Endodermal cell (in vitro differentiated cells): ENCODE results near the gene SLC4A4. TPM values are rescaled to one million over a fixed set of nuclear protein-coding genes. Genes with fewer than 3 reads are reported as not detected.
A peak's percentile ranks its signal among the peaks of the same experiment; 100 is the strongest.

Experiments
- DNase-seq: peaks from one replicate; pipeline ENCODE4 v3.0.0-alpha.2; 2017
- H3K27ac ChIP-seq: 2 replicates; pipeline ENCODE4 v1.5.1; 2013; ENCODE audit warnings: mild to moderate bottlenecking, low read depth, low read length, moderate library complexity
- H3K27me3 ChIP-seq: 2 replicates; pipeline ENCODE4 v1.6.1; 2013; ENCODE audit warnings: mild to moderate bottlenecking, low read length, moderate library complexity; ENCODE audit not compliant: insufficient read depth, control insufficient read depth, poor library complexity, severe bottlenecking
- H3K36me3 ChIP-seq: 2 replicates; pipeline ENCODE4 v1.7.0; 2013; ENCODE audit warnings: mild to moderate bottlenecking, low read length, moderate library complexity; ENCODE audit not compliant: control insufficient read depth, insufficient read depth
- H3K4me1 ChIP-seq: one replicate; pipeline ENCODE4 v1.7.0; 2013; ENCODE audit warnings: low read length; ENCODE audit not compliant: control insufficient read depth, insufficient read depth
- H3K4me3 ChIP-seq: 2 replicates; pipeline ENCODE4 v1.5.1; 2013; ENCODE audit warnings: mild to moderate bottlenecking, low read length, moderate library complexity
- H3K9ac ChIP-seq: 2 replicates; pipeline ENCODE4 v1.6.1; 2013; ENCODE audit warnings: mild to moderate bottlenecking, low read length, moderate library complexity; ENCODE audit not compliant: poor library complexity, severe bottlenecking; ENCODE audit errors: extremely low read depth
- H3K9me3 ChIP-seq: 2 replicates; pipeline ENCODE4 v1.6.1; 2013; ENCODE audit warnings: mild to moderate bottlenecking, low read length, moderate library complexity; ENCODE audit not compliant: control insufficient read depth
- H3K27ac Mint-ChIP-seq: 2 replicates; pipeline ENCODE4 v1.8.0; 2020; ENCODE audit warnings: mixed read lengths
- H3K27me3 Mint-ChIP-seq: 2 replicates; pipeline ENCODE4 v1.8.0; 2021; ENCODE audit warnings: mild to moderate bottlenecking, mixed read lengths; ENCODE audit not compliant: insufficient read depth
- H3K36me3 Mint-ChIP-seq: 2 replicates; pipeline ENCODE4 v1.8.0; 2020; ENCODE audit warnings: low read depth, mixed read lengths
- H3K4me1 Mint-ChIP-seq: 2 replicates; pipeline ENCODE4 v1.8.0; 2020; ENCODE audit warnings: mixed read lengths
- H3K4me3 Mint-ChIP-seq: 2 replicates; pipeline ENCODE4 v1.8.0; 2020; ENCODE audit warnings: mild to moderate bottlenecking, moderate library complexity, mixed read lengths
- H3K9me3 Mint-ChIP-seq: 2 replicates; pipeline ENCODE4 v1.8.0; 2020; ENCODE audit warnings: mild to moderate bottlenecking, mixed read lengths
- CTCF ChIP-seq: fragments of 200-600 bp; sonication (generic); conservative IDR thresholded peaks from 2 replicates; pipeline ENCODE4 v1.5.0; 2021; ENCODE audit warnings: antibody characterized with exemption, mild to moderate bottlenecking
- WGBS, 2 experiments: methylation state at CpG; one replicate each; pipeline versions ENCODE4 v1.1.5 to v1.1.7; 2013; ENCODE audit warnings: missing lambda C conversion rate in 2 of 2, mixed read lengths in 1 of 2; ENCODE audit not compliant: insufficient coverage in 1 of 2, insufficient read length in 1 of 2; 5-methylcytosine and 5-hydroxymethylcytosine counted together
- total RNA-seq, 2 donors: library from RNA; stranded (reverse); fragmentation: NEBNext Ultra II Directional in 1 of 2; extraction: Animal tissue kit (Norgen Biotek cat#: 25700) in 1 of 2; gene quantifications; 2 replicates in 1 of 2; 3 replicates in 1 of 2; pipeline ENCODE4 v1.2.1, GENCODE V29; 2021

The SLC4A4 gene
- total RNA-seq, 2 donors from 2014 or later: 3.3 to 3.8 TPM

DNA sequence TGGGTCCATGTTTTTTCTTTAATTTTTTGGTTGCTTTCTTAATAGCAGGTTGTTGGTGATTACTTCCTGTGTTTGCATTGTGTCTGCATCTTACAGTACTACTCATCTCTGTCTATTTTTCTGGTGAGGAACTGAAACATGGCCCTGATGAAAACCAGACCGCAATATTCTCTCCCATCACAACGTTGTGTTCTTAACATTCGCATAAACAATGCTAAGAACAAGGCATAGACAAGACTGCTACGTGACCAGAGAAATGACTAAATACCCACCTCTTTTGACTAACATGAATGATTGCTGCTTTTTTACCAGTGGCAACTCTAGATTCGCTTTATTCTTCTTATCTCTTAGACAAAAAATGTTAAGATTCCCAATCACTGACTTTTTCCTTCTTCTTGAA is 266.0 kb downstream of the SLC4A4 start:
- Histone ChIP-seq H3K36me3 (no peaks in the 10 kb centered on the region), H3K9ac (no peak overlapping the region), H3K9me3 (no peaks in the 10 kb centered on the region), H3K4me3 (no peak overlapping the region), H3K27ac (no peak overlapping the region), H3K27me3 (no peaks in the 10 kb centered on the region), H3K4me1 (no peaks in the 10 kb centered on the region)
- Mint-ChIP-seq H3K4me3 (no peak overlapping the region), H3K9me3 (peaks cover 8% of the 10 kb centered on the region), H3K27ac (peak overlapping the region; percentile 52), H3K4me1 (peaks cover 29% of the 10 kb centered on the region), H3K36me3 (peaks cover 4% of the 10 kb centered on the region), H3K27me3 (no peaks in the 10 kb centered on the region)
- no peak for TF ChIP-seq CTCF
- 94 to 95% methylated on average over 4 to 5 of the region's 5 CpGs for WGBS, 2 experiments
- no peak for DNase-seq

- Mint-ChIP-seq H3K4me1 (peaks cover 31% of the 10 kb centered on the region), H3K9me3 (peaks cover 8% of the 10 kb centered on the region), H3K4me3 (no peak overlapping the region), H3K36me3 (peaks cover 4% of the 10 kb centered on the region), H3K27me3 (no peaks in the 10 kb centered on the region), H3K27ac (no peak overlapping the region)
- no peak for DNase-seq
- no peak for TF ChIP-seq CTCF
- no peaks in the 10 kb centered on the region for H3K9me3 ChIP-seq
- H3K9ac ChIP-seq: no peak overlapping the region
- WGBS, 2 experiments: 82 to 86% methylated on average over 5 of the region's 5 CpGs
- H3K27ac ChIP-seq: no peak overlapping the region
- H3K4me3 ChIP-seq: no peak overlapping the region
- no peaks in the 10 kb centered on the region for H3K27me3 ChIP-seq
- H3K4me1 ChIP-seq: no peaks in the 10 kb centered on the region
- no peaks in the 10 kb centered on the region for H3K36me3 ChIP-seq
Observed at GRCh38 chr4:71607109-71607508, 268.3 kb downstream of the SLC4A4 start.

DNA sequence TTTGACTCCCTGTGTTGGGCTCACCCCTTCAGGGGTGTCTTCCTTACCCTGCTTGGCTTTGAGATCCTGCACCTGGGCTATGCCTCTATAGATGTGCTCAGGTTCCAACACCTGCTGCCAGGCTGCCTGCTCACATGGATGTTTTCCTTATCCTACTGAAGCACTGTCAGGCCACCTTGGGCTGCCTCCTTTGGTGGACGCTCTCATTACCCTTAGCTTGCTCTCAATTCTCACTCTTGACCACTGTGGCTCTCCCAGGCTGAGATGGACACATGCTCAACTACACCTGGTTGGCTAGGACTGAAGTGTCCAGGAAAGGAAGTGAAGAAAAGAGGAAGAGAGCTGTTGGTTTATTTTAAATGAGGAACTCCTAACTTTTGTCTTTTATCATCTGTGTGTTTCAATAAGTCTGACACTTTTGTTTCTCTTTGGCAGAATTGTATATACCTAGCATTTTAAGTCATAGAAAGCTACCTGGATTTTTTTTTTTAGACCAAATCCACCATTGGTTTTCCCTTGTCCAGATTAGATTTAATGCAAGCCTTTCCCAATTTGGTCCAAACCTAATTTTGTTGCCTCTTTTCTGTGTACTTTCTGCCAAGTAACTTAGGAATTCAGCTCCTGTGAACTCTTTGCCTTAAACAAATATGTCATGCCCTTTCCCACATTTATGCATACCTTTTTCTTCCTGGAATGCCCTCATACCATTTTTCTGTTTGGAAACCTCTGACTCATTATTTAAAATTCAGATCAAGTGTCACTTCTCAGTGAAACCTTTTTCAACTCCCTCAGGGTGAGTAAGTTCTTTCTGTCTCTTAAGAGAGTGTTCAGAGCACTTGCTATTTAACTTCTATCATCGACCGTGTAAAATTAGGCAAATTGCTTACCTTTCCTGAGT is 269.2 kb downstream of the SLC4A4 start:
- H3K36me3 Mint-ChIP-seq: peaks cover 4% of the 10 kb centered on the region
- H3K9me3 ChIP-seq: no peaks in the 10 kb centered on the region
- no peaks in the 10 kb centered on the region for H3K36me3 ChIP-seq
- no peaks in the 10 kb centered on the region for H3K27me3 ChIP-seq
- H3K4me3 Mint-ChIP-seq: no peak overlapping the region
- H3K4me1 ChIP-seq: no peaks in the 10 kb centered on the region
- H3K4me1 Mint-ChIP-seq: peaks cover 31% of the 10 kb centered on the region
- DNase-seq: no peak
- no peak overlapping the region for H3K4me3 ChIP-seq
- H3K9me3 Mint-ChIP-seq: peaks cover 8% of the 10 kb centered on the region
- H3K9ac ChIP-seq: no peak overlapping the region
- peak overlapping the region; percentile 15 for H3K27ac Mint-ChIP-seq
- no peaks in the 10 kb centered on the region for H3K27me3 Mint-ChIP-seq
- no peak overlapping the region for H3K27ac ChIP-seq
- no peak for TF ChIP-seq CTCF
- WGBS, 2 experiments: 80% methylated on average over 3 of the region's 3 CpGs; no CpG with 5 or more reads in 1 of the 2 experiments
